Measurements from ENCODE around the gene STX17. TPM values are rescaled to one million over a fixed set of nuclear protein-coding genes. Genes with fewer than 3 reads are reported as not detected.

The STX17 gene
- total and polyA plus RNA-seq, 10 of the 15 experiments (the other 5 are each of a cell fraction or from before 2014, with no cell fraction given), result 11.5 to 29.3 (median 20.0) TPM

DNA sequence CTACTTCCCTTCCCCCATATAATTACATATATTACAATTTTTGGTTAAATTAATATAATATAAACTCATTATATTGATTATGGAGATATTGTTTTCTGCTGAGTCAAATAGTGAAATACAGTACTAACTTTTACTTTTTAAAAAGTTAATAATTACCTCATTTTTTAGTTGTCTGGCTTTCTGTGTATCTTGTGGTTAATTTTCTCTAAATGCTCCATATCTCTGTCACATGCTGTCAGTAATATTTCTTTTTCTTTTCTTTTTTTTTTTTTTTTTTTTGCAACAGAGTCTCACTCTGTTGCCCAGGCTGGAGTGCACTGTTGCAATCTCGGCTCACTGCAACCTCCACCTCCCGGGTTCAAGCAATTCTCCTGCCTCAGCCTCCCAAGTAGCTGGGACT lies 23.2 kb downstream of the STX17 start:
- no peak overlapping the region for H2AFZ ChIP-seq (ENCODE audit: control insufficient read depth, low read depth, low read length)
- no peaks in the 10 kb centered on the region; the same call in none of the 3 replicates for H3K9me3 ChIP-seq (replicated peaks; ENCODE audit: control insufficient read depth, insufficient read depth, low read length)
- BruUV-seq (replicated peaks), result no TSS peak
- in situ Hi-C loops (cut with MboI) (no loop called here), intact Hi-C loops (cut with micrococcal nuclease; ENCODE audit: unreplicated experiment) (no loop called here)
- H3K36me3 ChIP-seq (ENCODE audit: control insufficient read depth in 2 of 2, insufficient read depth in 2 of 2, low read length in 1 of 2), result no peaks in the 10 kb centered on the region
- no peak for TF ChIP-seq RELB (IDR thresholded peaks at IDR 0.05; ENCODE audit: low read depth)
- 0 out of 2 replicates have a peak, but pooled peaks have one; percentile 10 for TF ChIP-seq JUNB (IDR thresholded peaks at IDR 0.05)
- no peak for TF ChIP-seq FOS (IDR thresholded peaks at IDR 0.05; ENCODE audit: borderline replicate concordance, extremely low read depth, insufficient read length)
- TF ChIP-seq E2F8 (IDR thresholded peaks at IDR 0.05; ENCODE audit: low read depth, partially characterized antibody), result no peak
- TF ChIP-seq ATF7 (IDR thresholded peaks at IDR 0.05; ENCODE audit: low read depth), result peak; percentile 34; the same call in 1 of the 2 replicates
- no peak for TF ChIP-seq ZNF274 (IDR thresholded peaks at IDR 0.05; ENCODE audit: insufficient read depth, insufficient read length)
- H3K4me2 ChIP-seq (ENCODE audit: control insufficient read depth, insufficient read depth), result no peak overlapping the region
- H3K9ac ChIP-seq (ENCODE audit: control insufficient read depth, insufficient read depth, low read length), result no peak overlapping the region
- no peaks in the 10 kb centered on the region for H3K4me1 ChIP-seq (ENCODE audit: control insufficient read depth, insufficient read depth, low read length)
- ATAC-seq, result no peak
- H3K79me2 ChIP-seq (ENCODE audit: control insufficient read depth, insufficient read depth, low read length), result no peaks in the 10 kb centered on the region
- ChIA-PET RAD21 (ENCODE audit: unreplicated experiment) (no interaction called here), SMC1A (ENCODE audit: uncharacterized antibody, unreplicated experiment) (interaction anchor here (0.5 kb wide), 1 partner anchor 26 kb away, joined by 4 read pairs; no protein-coding TSS in a partner anchor), CTCF (interaction anchor here (1.1 to 1.2 kb wide), 2 partner anchors 13 to 671 kb away, joined by 3 read pairs; no protein-coding TSS in a partner anchor), POLR2A (no interaction called here)
- no peak overlapping the region for H3K27ac ChIP-seq (ENCODE audit: control insufficient read depth, insufficient read depth)
- no peak for DNase-seq (ENCODE audit: low read depth, low spot score)
- no peaks in the 10 kb centered on the region for H3K27me3 ChIP-seq (replicated peaks in 1 of 2; ENCODE audit: control insufficient read depth in 2 of 2, insufficient read depth in 2 of 2, low read length in 1 of 2)
- no peak for FAIRE-seq
- 100% methylated on average over 2 of the region's 2 CpGs for WGBS (ENCODE audit: insufficient coverage, insufficient replicate concordance, low lambda C conversion rate, missing lambda C conversion rate)
- no peak overlapping the region for H3K4me3 ChIP-seq
- no peaks in the 10 kb centered on the region for H4K20me1 ChIP-seq (ENCODE audit: control insufficient read depth, insufficient read depth)
